Astrocyte of the hippocampus (primary cell): Measurements from ENCODE around the gene C6orf15.
"Not testable (repeated sequence)": the region's sequence is repeated elsewhere in the genome, so short reads cannot be mapped to it uniquely, and the experiment has no call there.

Experiments used
- DNase-seq: peaks from one replicate; pipeline ENCODE4 v3.0.0; 2011; ENCODE audit warnings: low read depth, low spot score

C6orf15 gene

DNA sequence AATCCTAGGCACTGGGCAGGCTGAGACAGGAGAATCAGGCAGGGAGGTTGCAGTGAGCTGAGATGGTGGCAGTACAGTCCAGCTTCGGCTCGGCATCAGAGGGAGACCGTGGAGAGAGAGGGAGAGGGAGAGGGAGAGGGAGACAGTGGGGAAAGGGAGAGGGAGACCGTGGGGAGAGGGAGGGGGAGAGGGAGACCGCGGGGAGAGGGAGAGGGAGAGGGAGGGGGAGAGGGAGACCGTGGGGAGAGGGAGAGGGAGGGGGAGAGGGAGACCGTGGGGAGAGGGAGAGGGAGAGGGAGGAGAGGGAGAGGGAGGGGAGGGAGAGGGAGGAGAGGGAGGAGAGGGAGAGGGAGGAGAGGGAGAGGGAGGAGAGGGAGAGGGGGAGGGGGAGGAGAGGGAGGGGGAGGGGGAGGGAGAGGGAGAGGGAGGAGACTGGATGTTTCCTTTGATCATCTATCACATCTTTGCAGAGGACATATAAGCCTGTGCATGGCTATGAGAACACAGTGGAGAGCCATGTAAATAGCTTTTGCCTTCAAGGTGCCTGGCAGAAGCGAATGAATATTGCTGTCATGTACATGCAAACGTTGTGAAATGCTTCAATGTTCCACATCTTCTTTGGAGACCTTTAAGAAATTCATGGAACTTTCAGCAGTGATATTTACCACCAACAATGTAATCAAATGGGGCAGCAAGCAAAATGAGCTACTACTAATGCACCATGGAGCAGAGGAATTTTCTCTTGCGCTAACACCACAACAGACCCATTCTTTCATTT, 44.3 kb downstream of the C6orf15 start:
- DNase-seq: not testable (repeated sequence)

DNA sequence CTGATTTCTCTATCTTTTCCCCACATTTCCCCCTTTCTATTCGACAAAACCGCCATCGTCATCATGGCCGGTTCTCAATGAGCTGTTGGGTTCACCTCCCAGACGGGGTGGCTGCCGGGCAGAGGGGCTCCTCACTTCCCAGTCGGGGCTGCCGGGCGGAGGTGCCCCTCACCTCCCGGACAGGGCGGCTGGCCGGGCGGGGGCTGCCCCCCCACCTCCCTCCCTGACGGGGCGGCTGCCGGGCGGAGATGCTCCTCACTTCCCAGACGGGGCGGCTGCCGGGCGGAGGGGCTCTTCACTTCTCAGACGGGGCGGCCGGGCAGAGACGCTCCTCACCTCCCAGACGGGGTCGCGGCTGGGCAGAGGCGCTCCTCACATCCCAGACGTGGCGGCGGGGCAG, 45.3 kb downstream of the C6orf15 start:
- DNase-seq: not testable (repeated sequence)

DNA sequence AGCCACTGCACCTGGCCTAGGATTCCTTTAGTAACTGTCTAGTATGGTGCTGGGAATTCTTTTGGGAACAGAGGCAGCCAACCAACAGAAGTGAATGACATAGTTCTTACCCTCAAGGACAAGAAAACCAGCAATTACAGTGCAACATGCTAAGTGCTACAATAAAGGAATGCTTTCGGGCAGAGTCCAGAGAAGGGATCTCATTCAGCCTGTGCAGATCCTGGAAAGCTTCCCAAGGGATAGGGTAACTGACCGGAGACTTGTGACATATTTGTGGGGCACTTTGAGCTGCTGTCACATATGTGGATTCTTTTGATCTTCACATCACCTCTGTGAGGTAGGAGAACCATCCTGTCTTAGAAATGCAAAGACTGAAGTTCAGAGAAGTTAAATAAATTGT, 46.8 kb downstream of the C6orf15 start:
- DNase-seq: peak; percentile 82

DNA sequence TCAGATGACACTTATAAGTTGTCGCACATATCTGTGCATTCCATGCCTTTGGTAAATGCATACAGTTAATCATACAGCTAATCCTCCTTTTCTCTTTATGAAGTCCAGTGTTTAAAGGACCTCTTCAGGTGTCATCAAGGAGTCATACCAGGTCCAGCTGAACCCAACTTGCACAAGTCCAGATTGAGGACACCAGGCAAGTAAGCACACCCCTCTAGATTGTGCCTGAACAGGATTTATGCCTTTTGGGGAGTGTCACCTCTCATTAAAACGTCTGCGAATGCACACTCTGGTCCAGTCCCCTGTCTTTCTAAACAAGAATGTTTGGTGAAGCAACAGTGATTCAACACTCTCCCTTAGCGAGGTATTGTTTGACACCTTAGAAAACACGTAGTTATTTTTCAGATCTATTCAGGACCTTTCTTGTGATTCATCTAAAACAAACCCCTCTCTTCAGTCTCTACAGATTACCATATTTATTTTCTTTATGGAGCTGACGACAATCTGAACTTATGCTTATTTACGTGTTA, 48.4 kb downstream of the C6orf15 start:
- no peak for DNase-seq
